SK-N-SH treated with all-trans-retinoic acid at 6 μM for 48 hours (cell line): Measurements from ENCODE around the gene PKD1.

Experiments used
- ATAC-seq: fragments of 200-7000 bp; cut with Tn5 transposase; 3 replicates; pipeline ENCODE4 v1.9.1; 2020; ENCODE audit warnings: mild to moderate bottlenecking, moderate library complexity
- ARNTL ChIP-seq: fragments of 450-650 bp; formaldehyde crosslinking; IDR thresholded peaks from 2 replicates; pipeline ENCODE4 v1.5.0; 2020; ENCODE audit warnings: low read depth, mild to moderate bottlenecking, moderate library complexity, borderline replicate concordance
- BACH2 ChIP-seq: fragments of 250-450 bp; sonication (Bioruptor Pico); IDR thresholded peaks from 2 replicates; pipeline ENCODE4 v1.9.0; 2021; ENCODE audit warnings: mild to moderate bottlenecking, borderline replicate concordance
- CREB5 ChIP-seq: fragments of 250-450 bp; sonication (Bioruptor Pico); IDR thresholded peaks from 2 replicates; pipeline ENCODE4 v1.5.1; 2020; ENCODE audit warnings: low read depth, mild to moderate bottlenecking, moderate library complexity
- CSDC2 ChIP-seq: fragments of 250-450 bp; sonication (Bioruptor Pico); IDR thresholded peaks from 2 replicates; pipeline ENCODE4 v1.5.0; 2020; ENCODE audit warnings: mild to moderate bottlenecking, moderate library complexity
- CSRNP3 ChIP-seq: fragments of 250-450 bp; sonication (Bioruptor Pico); IDR thresholded peaks from 2 replicates; pipeline ENCODE4 v1.5.1; 2021; ENCODE audit warnings: mild to moderate bottlenecking, moderate library complexity
- GLIS3 ChIP-seq: fragments of 250-450 bp; sonication (Bioruptor Pico); IDR thresholded peaks from 2 replicates; pipeline ENCODE4 v1.5.0; 2020; ENCODE audit warnings: mild to moderate bottlenecking, moderate library complexity
- ISL1 ChIP-seq: fragments of 250-450 bp; sonication (Bioruptor Pico); IDR thresholded peaks from 2 replicates; pipeline ENCODE4 v2.1.2; 2022; ENCODE audit warnings: mild to moderate bottlenecking, moderate library complexity
- OSR1 ChIP-seq: fragments of 250-450 bp; sonication (Bioruptor Pico); IDR thresholded peaks from 2 replicates; pipeline ENCODE4 v1.8.0; 2022; ENCODE audit warnings: moderate library complexity, mild to moderate bottlenecking, inconsistent platforms
- POU6F1 ChIP-seq: fragments of 250-450 bp; sonication (Bioruptor Pico); IDR thresholded peaks from 2 replicates; pipeline ENCODE4 v1.8.0; 2021; ENCODE audit warnings: low read depth, mild to moderate bottlenecking, moderate library complexity, borderline replicate concordance
- PPARA ChIP-seq: fragments of 250-450 bp; sonication (Bioruptor Pico); IDR thresholded peaks from 2 replicates; pipeline ENCODE4 v1.5.0; 2020; ENCODE audit warnings: mild to moderate bottlenecking, borderline replicate concordance
- SNAI2 ChIP-seq: fragments of 250-450 bp; sonication (Bioruptor Pico); IDR thresholded peaks from 2 replicates; pipeline ENCODE4 v1.5.0; 2020; ENCODE audit warnings: mild to moderate bottlenecking, moderate library complexity
- TCF4 ChIP-seq: fragments of 250-450 bp; sonication (Bioruptor Pico); IDR thresholded peaks from 2 replicates; pipeline ENCODE4 v1.8.0; 2021; ENCODE audit warnings: mild to moderate bottlenecking, moderate library complexity, borderline replicate concordance
- TOX ChIP-seq: fragments of 250-450 bp; sonication (Bioruptor Pico); IDR thresholded peaks from 2 replicates; pipeline ENCODE4 v1.8.0; 2021; ENCODE audit warnings: mild to moderate bottlenecking, moderate library complexity, borderline replicate concordance
- ZFP3 ChIP-seq: fragments of 250-450 bp; sonication (Bioruptor Pico); IDR thresholded peaks from 2 replicates; pipeline ENCODE4 v1.5.0; 2020; ENCODE audit warnings: mild to moderate bottlenecking, moderate library complexity
- ZNF70 ChIP-seq: fragments of 450-650 bp; formaldehyde crosslinking; IDR thresholded peaks from 2 replicates; pipeline ENCODE4 v1.5.0; 2020; ENCODE audit warnings: mild to moderate bottlenecking, moderate library complexity
- ZNF8 ChIP-seq: fragments of 450-650 bp; formaldehyde crosslinking; IDR thresholded peaks from 2 replicates; pipeline ENCODE4 v1.5.0; 2020; ENCODE audit warnings: mild to moderate bottlenecking, moderate library complexity
- TF ChIP-seq, protein P1 (sequence below): fragments of 250-450 bp; sonication (Bioruptor Pico); IDR thresholded peaks from 2 replicates; pipeline ENCODE4 v1.5.0; 2020; ENCODE audit warnings: mild to moderate bottlenecking, moderate library complexity

PKD1 gene

DNA sequence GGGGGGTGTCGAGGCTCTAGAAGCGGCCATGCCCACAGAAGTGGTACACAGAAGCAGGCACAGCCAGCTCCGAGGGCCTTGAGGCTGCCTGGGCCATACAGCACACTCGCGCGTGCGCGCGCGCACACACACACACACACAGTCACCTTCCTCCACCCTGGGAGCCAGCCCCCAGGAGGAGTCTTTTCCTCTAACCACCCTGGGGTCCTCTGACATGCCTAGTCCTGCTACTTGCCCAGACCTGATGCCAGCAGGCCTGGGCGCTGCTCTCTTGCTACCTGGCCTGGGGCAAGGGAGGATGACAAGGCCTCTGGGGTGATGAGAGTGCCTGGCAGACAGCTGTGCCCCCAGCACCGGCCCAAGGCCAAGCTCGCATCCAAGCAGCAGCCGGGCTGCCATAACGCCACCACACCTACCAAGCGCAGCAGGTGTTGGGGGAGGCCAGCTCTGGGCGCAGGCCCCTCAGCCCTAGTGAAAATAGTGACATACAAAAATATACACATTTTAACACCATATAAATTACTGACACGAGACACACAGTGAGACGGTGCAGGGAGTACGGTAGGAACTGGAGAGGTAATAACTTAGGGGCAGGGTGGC, 46.8 kb downstream of the PKD1 start (continued):
- TF ChIP-seq CSRNP3 (CRISPR knock-in tag) (no peak), BACH2 (CRISPR knock-in tag) (no peak), ISL1 (CRISPR knock-in tag) (no peak), TCF4 (no peak)

- TF ChIP-seq ZNF8 (CRISPR knock-in tag) (no peak), ZFP3 (no peak), CREB5 (no peak), POU6F1 (CRISPR knock-in tag) (no peak), CSRNP3 (CRISPR knock-in tag) (no peak), TOX (CRISPR knock-in tag) (no peak), SNAI2 (CRISPR knock-in tag) (no peak), GLIS3 (no peak)
- TF ChIP-seq, protein P1, sequence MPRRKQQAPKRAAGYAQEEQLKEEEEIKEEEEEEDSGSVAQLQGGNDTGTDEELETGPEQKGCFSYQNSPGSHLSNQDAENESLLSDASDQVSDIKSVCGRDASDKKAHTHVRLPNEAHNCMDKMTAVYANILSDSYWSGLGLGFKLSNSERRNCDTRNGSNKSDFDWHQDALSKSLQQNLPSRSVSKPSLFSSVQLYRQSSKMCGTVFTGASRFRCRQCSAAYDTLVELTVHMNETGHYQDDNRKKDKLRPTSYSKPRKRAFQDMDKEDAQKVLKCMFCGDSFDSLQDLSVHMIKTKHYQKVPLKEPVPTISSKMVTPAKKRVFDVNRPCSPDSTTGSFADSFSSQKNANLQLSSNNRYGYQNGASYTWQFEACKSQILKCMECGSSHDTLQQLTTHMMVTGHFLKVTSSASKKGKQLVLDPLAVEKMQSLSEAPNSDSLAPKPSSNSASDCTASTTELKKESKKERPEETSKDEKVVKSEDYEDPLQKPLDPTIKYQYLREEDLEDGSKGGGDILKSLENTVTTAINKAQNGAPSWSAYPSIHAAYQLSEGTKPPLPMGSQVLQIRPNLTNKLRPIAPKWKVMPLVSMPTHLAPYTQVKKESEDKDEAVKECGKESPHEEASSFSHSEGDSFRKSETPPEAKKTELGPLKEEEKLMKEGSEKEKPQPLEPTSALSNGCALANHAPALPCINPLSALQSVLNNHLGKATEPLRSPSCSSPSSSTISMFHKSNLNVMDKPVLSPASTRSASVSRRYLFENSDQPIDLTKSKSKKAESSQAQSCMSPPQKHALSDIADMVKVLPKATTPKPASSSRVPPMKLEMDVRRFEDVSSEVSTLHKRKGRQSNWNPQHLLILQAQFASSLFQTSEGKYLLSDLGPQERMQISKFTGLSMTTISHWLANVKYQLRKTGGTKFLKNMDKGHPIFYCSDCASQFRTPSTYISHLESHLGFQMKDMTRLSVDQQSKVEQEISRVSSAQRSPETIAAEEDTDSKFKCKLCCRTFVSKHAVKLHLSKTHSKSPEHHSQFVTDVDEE (CRISPR knock-in tag), result no peak
- ATAC-seq, result no peak
Observed at GRCh38 chr16:2087748-2088631, 47.7 kb downstream of the PKD1 start.

GRCh38 chr16:2086812-2087747, 48.6 kb downstream of the PKD1 start:
- no peak for ATAC-seq
- no peak for TF ChIP-seq CSRNP3 (CRISPR knock-in tag)
- TF ChIP-seq BACH2 (CRISPR knock-in tag), result no peak
- no peak for TF ChIP-seq POU6F1 (CRISPR knock-in tag)
- TF ChIP-seq CSDC2 (CRISPR knock-in tag), result no peak
- no peak for TF ChIP-seq TCF4
- TF ChIP-seq, protein P1 (CRISPR knock-in tag), result no peak
- TF ChIP-seq PPARA (CRISPR knock-in tag), result no peak
- no peak for TF ChIP-seq ZNF70 (CRISPR knock-in tag)
- no peak for TF ChIP-seq SNAI2 (CRISPR knock-in tag)
- TF ChIP-seq ISL1 (CRISPR knock-in tag), result no peak
- TF ChIP-seq TOX (CRISPR knock-in tag), result no peak
- no peak for TF ChIP-seq ZNF8 (CRISPR knock-in tag)
- no peak for TF ChIP-seq OSR1 (CRISPR knock-in tag)
- TF ChIP-seq ARNTL (CRISPR knock-in tag), result no peak
- no peak for TF ChIP-seq ZFP3
